Right kidney (tissue), 9 donors: Measurements from ENCODE around the gene ICOS.

ENCODE experiments used
- DNase-seq: peaks from one replicate; pipeline ENCODE4 v3.0.0-alpha.2; 2016
- long read RNA-seq, 8 donors: transcript quantifications; one replicate each; lab custom pipeline, GENCODE V29; 2026

Gene ICOS, protein sequence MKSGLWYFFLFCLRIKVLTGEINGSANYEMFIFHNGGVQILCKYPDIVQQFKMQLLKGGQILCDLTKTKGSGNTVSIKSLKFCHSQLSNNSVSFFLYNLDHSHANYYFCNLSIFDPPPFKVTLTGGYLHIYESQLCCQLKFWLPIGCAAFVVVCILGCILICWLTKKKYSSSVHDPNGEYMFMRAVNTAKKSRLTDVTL
- long read RNA-seq, donor 1 = 0 reads
- long read RNA-seq, donor 2 = 0 reads
- long read RNA-seq, donor 3 = 0 reads
- long read RNA-seq, donor 4 = 0 reads
- long read RNA-seq, donor 5 = 0 reads
- long read RNA-seq, donor 6 = 0 reads
- long read RNA-seq, donor 7 = 0 reads
- long read RNA-seq, donor 8 = 0 reads

DNA sequence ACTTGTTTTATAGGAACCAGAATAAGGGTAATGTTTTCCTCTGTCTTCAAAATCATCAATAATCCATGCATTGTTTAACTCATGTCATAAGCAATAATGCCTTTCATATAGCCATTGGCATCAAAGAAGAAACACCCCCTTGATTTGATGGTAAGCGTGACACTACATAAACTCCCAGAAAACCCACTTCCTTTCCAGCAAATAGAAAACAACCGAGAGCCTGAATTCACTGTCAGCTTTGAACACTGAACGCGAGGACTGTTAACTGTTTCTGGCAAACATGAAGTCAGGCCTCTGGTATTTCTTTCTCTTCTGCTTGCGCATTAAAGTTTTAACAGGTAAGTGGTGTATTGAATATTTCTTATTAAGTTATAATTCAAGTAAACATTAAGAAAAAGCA lies at the start of gene ICOS:
ICOS (plus strand) TSS at position 229 of the 400 bp plus-strand sequence; CDS start at position 281, 52 bp downstream.
- no peak for DNase-seq

DNA sequence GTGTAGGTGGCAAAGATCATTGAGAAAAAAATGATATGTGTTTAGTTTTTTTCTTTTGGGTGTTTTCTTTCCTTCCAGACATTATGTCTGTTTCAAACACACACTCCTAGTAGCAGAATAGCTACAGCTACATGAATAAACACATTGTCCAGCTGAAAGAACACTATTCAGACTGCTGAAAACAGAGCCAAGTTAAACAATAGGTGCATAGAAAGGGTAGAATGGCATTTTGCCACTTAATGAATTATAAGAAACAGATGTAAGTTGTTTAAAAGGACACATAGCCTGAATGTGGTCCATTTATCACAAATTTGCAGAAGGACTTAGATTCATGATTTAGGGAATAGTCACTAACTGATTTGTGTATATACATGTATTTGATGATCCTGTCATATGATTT lies 48.9 kb upstream of the ICOS start:
- no peak for DNase-seq

DNA sequence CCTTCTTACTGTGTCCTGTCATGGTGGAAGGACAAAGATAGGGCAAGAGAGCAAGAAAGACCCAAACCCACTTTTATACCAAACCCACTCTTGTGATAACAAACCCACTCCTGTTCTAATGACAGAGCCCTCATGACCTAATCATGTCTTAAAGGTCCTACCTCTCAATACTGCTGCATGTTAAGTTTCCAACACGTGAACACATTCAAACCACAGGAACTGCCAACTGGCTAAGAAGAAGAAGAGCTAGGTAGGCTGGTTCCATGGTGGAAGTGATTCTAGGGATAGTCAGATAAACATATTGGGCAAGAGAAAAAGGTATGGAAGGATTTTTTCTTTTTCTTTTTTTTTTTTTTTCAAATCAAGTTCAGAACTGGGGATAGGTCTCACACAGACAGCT lies 47.0 kb upstream of the ICOS start:
- no peak for DNase-seq

DNA sequence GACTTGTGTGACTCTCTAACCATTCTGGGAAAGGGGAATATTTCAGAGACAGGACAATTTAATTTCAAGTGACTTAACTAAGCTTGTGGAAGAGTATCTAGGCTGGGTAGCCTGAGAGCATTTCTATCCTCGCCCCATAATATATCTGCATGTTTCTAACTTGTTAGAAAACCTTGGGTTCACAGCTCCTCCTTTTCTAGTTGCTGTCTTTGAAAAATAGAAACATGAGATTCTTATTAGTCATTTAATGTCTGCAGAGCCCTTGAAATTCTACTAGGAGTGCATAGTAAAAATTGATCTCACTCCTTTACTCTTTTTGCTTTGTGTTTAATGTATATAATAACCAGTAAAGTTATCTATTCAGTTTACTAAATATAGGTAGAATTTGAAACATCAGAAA lies 46.6 kb upstream of the ICOS start:
- DNase-seq = no peak

DNA sequence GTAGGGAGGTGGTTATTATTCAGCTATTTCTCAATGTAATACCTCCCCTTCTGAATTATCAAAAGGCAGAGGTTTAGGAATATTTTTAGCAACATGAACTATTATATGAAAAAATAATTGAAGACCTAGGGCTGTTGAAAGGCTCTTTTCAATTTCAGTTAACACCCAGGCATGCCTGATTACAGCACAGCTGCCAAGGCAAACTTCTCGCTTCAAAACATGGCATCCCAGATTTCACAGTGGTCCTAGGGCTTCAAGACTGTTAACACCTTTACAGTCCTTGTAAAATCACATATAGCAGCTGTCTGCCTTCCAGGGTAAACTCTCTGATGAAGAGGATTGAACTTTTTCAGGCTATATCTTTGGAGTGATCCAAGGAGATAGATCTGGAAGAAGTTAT lies 45.8 kb upstream of the ICOS start:
- DNase-seq = no peak

DNA sequence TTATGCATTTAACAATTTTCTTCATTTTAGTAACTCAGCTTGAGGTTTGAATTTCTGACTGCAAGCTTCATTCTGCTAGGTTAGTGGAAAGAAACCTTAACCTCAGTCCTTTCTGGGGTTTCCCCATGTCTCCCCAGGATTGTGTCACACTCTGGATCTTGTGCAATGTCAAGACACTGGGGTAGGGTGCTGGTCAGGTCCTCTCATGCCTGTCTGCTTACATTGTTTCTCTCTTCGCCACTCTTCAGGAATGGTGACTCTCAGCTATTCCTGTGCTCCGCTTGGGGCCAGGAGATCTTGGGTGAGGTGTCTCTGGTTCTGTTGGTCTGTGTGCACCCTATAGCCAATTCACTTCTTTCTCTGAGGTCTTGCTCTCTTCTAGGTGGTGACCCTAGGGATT lies 45.1 kb upstream of the ICOS start:
- DNase-seq = no peak

DNA sequence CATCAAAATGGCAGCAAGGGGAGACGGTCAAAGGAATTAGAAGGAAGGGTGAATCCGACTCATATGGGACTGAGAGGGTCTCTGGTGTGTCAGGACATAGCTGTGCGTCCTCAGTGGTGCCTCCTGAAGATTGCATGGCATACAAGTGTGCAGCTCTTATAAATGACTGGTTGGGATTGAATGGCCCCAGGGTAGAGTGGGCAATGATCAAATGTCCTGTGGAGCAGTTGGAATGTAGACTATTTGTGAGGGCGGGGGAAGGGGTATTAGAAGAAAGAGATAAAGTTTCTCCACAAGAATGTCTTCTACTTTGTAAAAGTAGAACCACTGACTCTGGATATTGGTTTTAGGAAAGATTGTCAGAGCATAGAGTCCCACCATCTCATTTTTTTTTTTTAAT lies 44.4 kb upstream of the ICOS start:
- DNase-seq = no peak

DNA sequence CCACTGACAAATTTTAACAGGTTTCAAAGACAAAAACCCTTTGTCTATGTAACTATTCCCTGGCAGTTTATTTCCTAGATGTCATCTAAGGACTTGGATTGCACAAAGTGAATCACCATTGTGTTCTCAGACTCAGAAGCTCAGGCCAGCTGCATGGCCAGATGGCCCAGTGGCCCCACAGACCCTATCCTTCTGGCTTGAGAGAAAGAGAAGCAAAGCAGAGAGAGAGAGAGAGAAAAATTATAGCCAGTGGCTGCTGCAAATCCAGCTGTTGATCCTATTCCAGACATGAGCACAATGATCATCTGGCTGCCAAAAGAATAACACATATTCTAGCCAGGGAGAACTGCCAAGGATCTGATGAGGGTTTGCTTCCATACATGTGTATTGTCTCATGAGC lies 43.2 kb upstream of the ICOS start:
- DNase-seq = no peak

DNA sequence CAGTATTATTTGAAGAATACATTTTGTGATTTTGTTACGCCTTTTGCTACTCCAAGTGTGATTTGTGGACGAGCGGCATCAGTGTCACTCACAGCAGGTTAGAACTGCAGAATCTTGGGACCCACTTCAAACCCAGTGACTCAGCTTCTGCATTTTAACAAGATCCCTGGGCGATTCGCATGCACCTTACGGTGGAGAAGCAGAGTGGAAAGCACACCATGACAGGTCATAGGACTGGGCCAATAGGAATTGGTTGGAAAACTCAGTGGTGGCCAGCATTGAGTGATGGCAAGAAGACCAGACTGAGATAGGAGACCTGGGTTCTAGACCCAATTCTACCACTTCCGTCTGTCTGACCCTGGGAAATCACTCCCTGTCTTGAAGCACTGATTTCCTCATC lies 42.7 kb upstream of the ICOS start:
- DNase-seq = no peak

DNA sequence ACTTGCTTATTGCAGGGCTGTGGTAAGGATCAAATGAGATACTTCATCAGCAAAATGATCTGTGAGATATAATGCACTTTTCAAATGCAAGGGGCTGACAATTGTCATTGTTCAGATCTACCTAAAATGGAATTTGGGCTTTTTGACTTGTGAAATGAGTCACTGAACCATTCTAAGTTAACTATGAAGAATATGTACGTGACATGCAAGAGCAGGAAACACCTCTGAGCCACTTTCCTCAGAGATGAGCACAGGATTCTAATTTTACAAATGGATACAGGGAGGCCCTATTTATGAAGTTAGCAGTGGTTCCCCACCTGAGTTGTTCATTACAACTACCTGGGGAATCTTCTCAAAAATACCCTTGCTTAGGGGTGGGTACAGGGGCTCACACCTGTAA lies 42.3 kb upstream of the ICOS start:
- DNase-seq = no peak

DNA sequence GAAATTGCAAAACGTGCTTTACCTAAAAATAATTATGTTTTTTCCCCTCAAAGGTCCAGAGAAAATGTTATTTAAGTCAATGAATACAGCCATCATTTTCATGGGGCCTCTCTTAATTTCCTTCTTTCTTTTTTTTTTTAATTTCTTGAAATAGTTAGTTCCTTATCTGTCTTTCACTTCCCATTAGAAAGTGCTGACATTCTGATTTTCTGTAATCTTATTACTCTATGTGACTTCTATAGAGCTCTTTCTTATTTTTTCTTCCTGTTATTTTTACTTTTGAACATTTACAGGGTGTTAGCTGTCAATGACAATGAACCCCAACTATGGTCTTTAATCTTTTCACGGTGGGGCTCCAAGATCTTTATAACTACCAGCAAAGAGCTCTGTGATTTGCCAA lies 39.0 kb upstream of the ICOS start:
- DNase-seq = no peak

DNA sequence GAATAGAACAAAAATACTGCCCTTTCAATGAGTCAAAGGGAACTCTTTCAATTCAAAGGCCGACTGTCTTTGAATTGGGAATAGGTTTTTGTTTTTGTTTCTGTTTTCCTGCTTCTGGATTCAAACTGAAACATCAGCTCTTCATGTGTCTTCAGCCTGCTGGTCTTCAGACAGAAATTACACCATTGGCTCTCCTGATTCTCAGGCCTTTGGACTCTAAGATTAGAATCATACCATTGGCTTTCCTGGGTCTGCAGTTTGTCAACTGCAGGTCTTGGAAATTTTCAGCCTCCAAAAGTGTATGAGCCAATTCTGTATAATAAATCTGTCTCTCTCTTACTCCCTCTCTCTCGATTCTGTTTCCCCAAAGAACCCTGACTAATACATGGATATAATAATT lies 37.9 kb upstream of the ICOS start:
- DNase-seq = no peak

DNA sequence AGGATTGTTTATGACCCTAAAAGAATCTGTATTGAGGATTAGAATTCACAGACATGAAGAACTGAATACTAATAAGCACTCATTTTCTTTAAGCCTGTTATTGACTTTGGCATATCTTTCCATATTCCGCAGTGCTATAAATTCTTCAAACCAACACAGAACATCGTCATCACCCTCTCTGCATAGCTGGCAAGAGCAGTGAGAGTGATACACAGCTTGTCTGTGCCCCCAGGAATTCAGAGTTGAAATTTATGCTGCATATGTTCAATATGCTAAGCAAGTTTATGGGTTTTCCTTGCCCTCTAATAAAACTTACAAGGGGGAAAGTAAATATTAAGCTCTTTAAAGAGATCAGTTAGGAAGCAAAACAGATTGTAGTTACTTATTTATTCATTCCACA lies 36.3 kb upstream of the ICOS start:
- no peak for DNase-seq

DNA sequence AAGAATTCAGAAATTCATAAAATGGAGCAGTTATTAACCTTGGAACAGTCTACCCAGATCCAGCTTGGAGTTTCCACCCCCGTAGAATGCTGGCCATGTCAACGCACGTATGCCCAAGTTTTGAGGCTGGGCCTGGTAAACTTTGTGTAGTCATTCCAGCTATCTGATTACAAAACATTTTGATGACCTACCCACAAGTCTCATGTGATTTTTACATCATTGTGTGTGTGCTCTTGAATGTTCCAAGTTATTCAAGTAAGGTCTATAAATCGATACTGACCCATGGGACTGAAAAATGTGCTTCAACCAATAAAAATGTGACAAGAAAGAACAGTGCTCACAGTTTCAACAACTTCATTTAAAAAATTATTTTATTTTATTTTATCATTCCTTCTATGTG lies 32.5 kb upstream of the ICOS start:
- no peak for DNase-seq

DNA sequence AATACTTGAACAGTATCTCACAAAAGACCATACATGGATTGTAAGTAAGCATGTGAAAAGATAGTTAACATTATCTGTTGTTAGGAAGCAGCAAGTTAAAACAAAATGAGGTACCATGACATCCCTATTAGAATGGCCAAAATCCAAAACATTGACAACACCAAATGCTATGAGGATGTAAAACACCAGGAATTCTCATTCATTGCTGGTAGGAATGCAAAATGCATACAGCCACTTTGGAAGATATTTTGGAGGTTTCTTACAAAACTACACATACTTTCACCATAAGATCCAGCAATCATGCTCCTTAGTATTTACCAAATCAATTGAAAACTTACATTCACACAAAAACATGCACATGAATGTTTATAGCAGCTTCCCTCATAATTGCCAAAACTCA lies 30.9 kb upstream of the ICOS start:
- no peak for DNase-seq

DNA sequence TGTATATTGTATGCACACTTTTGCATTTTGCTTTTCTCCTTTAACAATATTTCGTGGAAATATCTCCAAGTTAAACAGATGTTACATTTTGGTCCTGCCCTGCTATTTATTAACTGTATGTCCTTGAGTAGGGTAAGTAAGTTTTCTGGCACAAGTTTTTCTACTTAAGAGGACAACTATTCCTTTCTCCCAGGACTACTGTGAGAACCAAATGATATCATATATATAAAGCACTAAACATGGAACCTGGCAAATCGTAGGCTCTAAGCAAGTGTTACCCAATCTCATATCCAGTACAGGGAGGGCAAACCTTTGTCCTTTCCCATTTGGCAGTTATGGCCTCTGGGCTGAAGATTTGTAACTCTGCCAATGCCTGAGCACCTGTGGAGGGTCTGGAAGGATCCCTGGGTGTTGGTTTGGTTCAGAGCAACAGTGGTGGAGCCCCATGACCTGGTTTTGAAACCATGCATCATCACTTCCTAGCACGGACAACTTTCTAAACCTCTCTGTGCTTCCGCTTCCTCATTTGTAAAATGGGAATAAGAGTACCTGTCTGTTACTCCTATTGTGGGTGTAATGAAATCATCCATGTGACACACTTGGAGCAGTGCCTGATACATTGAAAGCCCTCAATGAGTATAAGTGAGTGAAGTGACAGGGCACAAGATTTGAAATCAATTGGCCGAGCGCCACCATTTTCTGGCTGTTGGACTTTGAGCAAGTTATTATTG lies 28.3 kb upstream of the ICOS start:
- no peak for DNase-seq

DNA sequence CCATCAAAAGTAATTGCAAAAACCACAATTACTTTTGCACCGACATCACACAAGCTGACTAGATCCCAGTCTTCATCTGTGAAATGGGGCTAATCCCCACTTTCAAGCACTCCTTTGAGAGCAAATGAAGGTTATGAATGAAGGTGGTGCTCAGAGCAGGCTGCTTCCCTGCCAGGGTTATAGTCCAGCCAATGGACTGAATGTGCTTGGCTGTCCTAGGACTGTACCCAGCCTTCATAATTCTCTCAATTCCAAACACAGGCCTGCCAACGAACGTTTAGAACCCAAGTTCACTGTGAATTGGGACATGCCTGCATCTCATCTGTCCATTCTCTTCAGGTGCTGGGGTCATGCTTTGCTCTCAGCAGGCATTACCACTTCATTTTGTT lies 27.8 kb upstream of the ICOS start:
- DNase-seq = no peak

DNA sequence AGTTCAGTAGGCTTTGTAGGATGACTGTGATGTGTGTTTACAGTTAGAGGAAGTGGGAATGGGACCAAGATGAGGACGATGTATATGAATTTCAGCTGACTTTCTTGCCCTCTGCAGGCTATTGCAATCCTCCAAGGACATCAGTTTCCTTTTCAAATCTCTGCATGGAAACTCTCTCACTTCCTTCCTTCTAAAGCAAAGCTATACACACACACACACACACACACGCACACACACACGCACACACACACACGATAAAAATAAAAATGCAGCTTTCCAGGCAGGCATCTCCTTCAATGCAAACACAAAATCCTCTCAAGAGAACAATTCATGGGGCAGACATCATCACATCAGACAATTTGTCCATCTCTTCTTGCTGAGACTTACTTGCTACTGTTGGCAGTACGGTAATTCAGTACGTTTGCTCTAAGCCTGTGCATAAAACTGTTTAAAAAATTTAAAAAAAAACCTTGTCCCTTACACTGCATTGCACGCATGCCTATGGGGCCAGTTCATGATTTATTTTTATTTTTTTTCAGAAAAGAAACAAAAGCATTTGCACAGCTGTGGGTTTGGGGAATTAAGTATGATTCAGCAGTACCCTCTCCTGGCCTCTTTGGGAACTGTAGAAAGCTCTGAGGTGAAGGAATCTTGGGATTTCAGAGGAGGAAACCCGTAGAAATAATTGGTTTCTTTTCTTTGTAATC lies 27.1 kb upstream of the ICOS start:
- DNase-seq = peak; percentile 65

DNA sequence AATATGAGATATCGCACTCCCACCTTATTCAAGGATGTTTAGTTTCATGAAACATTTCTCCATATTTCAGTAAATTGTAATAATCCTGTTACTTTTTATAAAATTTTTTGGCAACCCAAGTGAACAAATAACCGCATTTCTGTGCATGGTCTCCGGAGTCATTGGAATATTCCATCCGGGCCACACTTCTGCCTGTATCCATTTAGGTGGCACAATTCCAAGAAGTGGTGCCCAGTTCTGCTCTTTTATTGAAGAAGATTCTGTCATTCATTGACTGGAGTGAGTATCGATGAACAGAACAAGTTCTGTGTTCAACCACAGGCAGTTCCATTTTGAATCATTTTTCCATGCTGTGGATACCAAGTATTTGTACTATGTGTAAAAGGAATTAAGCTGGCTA lies 26.6 kb upstream of the ICOS start:
- DNase-seq = peak; percentile 19

DNA sequence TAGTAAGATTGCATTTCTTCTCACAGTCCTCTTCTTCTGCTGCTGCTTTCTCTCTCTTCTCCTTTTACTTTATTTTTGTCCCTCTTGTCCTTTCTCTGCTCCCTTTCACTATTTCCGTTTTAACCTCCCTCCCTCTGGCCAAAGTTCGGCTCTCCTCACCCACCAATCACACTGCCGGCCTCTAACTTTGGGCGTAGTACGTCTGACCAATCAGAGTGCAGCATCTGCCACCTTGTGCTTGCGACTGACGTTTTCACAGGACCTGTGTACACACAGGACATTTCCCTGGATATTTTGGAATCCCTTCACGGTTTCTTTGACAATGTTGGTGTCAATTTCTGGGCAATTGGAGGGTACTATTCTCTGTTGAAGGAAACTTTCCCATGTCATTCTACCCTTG lies 22.6 kb upstream of the ICOS start:
- no peak for DNase-seq

DNA sequence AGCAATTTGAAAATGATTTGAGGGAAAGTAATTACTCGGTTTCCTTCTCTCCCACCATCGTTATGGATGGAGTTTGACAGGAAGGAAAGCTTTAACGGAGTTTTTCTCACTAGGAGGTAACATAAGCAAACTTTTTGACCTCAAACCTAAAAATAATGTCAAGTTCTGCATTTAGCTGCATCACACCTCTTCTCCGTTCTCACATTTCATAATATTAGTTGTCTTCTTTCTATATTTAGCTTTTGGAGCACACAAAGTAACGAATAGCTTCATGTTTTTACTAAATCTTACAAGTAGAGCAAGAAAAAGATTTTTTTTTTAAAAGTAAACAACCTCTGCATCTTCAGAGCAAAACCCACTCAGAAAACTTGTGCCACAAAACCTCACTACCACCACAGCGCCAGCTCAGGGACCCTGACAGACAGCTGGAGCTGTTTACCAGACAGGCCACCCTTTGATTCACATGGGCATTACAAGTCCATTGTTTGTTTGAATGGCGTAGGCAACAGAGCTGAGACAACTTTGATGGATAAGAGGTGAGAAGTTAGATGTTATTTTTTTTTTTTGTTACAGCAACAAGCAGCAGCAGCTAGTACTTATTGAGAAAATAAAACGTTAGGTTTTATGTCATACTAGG lies 21.9 kb upstream of the ICOS start:
- DNase-seq = no peak

DNA sequence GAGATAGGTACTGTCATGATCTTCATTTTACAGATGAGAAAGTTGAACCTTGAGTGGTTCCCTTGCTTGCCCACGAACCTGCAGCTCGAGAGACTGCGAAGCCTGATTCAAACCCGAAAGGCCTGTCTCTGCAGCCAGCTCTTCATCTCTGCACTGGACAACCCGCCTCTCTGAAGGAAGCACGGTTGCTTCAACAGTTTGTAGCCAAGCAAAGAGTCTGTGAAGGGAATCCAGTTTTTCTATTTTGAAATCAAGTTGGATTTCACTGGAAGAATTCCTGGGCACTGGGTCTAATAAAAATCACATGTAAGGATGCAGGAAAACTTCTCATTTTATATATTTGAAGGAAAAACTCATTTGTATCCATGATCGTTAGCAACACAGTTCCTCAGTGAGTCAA lies 21.3 kb upstream of the ICOS start:
- DNase-seq = no peak

DNA sequence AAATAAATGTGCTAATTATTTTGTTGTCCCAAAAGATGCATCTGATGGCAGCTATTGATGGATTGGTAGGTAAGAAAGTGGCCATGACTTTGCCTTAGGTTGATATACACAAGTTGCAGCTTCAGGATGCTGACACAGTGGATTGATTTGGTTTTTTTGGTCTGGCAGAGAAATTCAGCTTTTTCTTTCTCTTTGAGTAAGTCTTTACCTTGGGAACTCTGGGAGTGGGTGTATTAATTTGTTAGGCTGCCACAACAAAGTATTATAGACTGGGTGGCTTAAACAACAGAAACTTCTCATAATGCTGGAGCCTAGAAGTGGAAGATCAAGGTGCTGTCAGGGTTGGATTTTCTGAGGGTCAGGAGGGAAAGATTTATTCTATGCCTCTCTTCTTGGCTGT lies 19.8 kb upstream of the ICOS start:
- DNase-seq = no peak
